Memory B cell (primary cell): Measurements from ENCODE around the gene NIPBL.
A peak's percentile ranks its signal among the peaks of the same experiment; 100 is the strongest.
"Not testable (repeated sequence)": the region's sequence is repeated elsewhere in the genome, so short reads cannot be mapped to it uniquely, and the experiment has no call there.

ENCODE experiments used
- ATAC-seq: fragments of 150-1000 bp; cut with Tn5 transposase; 2 replicates; pipeline ENCODE4 v1.10.0; 2021; ENCODE audit warnings: low read depth, mild to moderate bottlenecking, moderate library complexity
- DNase-seq, 2 donors: peaks; one replicate each; pipeline ENCODE4 v3.0.0; 2022; ENCODE audit warnings: low spot score in 2 of 2
- H3K27ac Mint-ChIP-seq: one replicate; pipeline ENCODE4 v1.8.0; 2022; ENCODE audit warnings: mild to moderate bottlenecking, moderate library complexity, mixed read lengths
- H3K27me3 Mint-ChIP-seq: one replicate; pipeline ENCODE4 v1.8.0; 2022; ENCODE audit warnings: mixed read lengths
- H3K36me3 Mint-ChIP-seq: one replicate; pipeline ENCODE4 v1.8.0; 2022; ENCODE audit warnings: mild to moderate bottlenecking, mixed read lengths
- H3K4me1 Mint-ChIP-seq: one replicate; pipeline ENCODE4 v1.8.0; 2022; ENCODE audit warnings: mixed read lengths
- H3K4me3 Mint-ChIP-seq: one replicate; pipeline ENCODE4 v1.8.0; 2022; ENCODE audit warnings: mild to moderate bottlenecking, moderate library complexity, mixed read lengths
- H3K9me3 Mint-ChIP-seq: one replicate; pipeline ENCODE4 v1.8.0; 2022; ENCODE audit warnings: mixed read lengths

The NIPBL gene

DNA sequence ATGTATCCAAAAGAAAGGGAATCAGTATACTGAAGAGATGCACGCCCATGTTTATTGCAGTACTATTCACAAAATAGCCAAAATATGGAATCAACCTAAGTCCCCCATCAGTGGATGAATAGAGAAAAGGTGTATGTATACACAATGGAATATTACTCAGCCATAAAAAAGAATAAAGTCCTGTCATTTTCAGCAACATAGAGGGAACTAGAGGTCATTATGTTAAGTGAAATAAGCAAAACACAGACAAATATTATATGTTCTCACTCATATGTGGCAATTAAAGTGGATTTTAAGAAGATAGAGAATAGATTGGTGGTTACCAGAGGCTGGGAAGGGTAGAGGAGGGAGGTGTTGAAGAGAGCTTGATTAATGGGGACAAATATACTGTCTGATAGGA, 88.6 kb downstream of the NIPBL start:
- no peak for DNase-seq
- H3K4me3 Mint-ChIP-seq = no peak overlapping the region
- ATAC-seq = no peak
- no peaks in the 10 kb centered on the region for H3K9me3 Mint-ChIP-seq
- H3K27me3 Mint-ChIP-seq = no peaks in the 10 kb centered on the region
- no peak overlapping the region for H3K27ac Mint-ChIP-seq
- no peaks in the 10 kb centered on the region for H3K4me1 Mint-ChIP-seq
- peaks cover 23% of the 10 kb centered on the region for H3K36me3 Mint-ChIP-seq

DNA sequence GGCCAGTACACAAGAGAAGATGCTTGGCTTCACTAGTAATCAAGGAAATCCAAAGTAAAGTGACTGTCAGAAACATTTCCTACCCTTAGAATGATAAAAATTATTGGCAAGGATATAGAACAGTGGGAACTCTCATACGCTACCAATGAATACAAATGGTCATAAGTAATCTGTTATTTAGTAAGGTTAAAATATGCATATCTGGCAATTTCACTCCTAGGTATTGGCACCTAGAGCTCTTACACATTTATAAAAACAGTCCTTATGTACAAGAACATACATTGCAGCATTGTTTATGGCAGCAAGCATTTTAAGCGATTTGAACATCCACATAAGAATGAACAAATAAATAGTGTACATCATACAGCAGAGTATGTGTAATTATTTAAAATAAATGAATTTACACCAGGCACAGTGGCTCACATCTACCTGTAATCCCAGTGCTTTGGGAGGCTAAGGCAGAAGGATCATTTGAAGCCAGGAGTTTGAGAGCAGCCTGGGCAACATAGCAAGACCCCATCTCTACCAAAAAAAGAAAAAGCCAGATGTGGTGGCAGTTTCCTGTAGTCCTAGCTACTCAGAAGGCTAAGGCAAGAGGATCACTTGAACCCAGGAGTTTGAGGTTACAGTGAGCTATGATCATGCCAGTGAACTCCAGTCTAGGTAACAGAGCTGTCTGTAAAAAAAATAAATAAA, 93.3 kb downstream of the NIPBL start:
- Mint-ChIP-seq H3K9me3 (no peaks in the 10 kb centered on the region), H3K27ac (peak overlapping the region; percentile 65), H3K27me3 (no peaks in the 10 kb centered on the region), H3K4me3 (no peak overlapping the region), H3K36me3 (peaks cover 25% of the 10 kb centered on the region), H3K4me1 (no peaks in the 10 kb centered on the region)
- no peak for ATAC-seq
- no peak for DNase-seq

- Mint-ChIP-seq H3K27ac (no peak overlapping the region), H3K4me1 (peaks cover 7% of the 10 kb centered on the region), H3K9me3 (peaks cover 5% of the 10 kb centered on the region), H3K4me3 (peak overlapping the region; percentile 8), H3K27me3 (no peaks in the 10 kb centered on the region), H3K36me3 (peaks cover 35% of the 10 kb centered on the region)
- DNase-seq (no peak), ATAC-seq (no peak)
Measured at GRCh38 chr5:36978196-36978595, 101.6 kb downstream of the NIPBL start.

DNA sequence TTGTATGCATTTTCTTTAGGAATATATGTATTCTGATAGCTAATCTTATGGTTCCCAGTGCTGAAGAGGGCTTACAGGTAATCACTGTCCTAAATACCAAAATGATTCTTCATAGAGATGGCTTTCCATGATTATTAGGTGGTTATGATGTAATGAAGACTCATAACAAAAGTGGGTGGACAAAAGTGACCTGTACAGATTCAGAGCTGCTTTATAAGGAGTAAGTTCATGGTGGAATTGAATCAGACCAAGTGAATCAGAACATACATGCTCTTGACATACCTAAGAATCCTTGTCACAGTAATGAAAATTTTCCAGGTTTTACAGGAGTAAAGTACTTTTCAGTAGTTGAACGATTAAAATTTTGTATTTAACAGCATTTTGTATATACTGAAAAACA, 105.6 kb downstream of the NIPBL start:
- no peak overlapping the region for H3K4me3 Mint-ChIP-seq
- H3K36me3 Mint-ChIP-seq = peaks cover 32% of the 10 kb centered on the region
- no peaks in the 10 kb centered on the region for H3K27me3 Mint-ChIP-seq
- ATAC-seq = no peak
- DNase-seq = no peak
- peak overlapping the region; percentile 17 for H3K27ac Mint-ChIP-seq
- H3K4me1 Mint-ChIP-seq = peaks cover 10% of the 10 kb centered on the region
- H3K9me3 Mint-ChIP-seq = peaks cover 5% of the 10 kb centered on the region

DNA sequence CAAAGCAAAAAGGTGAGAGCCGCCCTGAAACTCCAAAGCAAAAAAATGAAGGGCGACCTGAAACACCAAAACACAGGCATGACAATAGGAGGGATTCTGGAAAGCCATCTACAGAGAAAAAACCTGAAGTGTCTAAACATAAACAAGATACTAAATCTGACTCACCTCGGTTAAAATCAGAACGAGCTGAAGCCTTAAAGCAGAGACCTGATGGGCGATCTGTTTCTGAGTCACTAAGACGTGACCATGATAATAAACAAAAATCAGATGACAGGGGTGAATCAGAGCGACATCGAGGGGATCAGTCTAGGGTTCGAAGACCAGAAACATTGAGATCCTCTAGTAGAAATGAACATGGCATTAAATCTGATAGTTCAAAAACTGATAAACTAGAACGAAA, 108.8 kb downstream of the NIPBL start:
- ATAC-seq (no peak), DNase-seq (no peak)
- no peaks in the 10 kb centered on the region for H3K27me3 Mint-ChIP-seq
- peaks cover 9% of the 10 kb centered on the region for H3K4me1 Mint-ChIP-seq
- H3K36me3 Mint-ChIP-seq = peaks cover 19% of the 10 kb centered on the region
- H3K27ac Mint-ChIP-seq = no peak overlapping the region
- no peaks in the 10 kb centered on the region for H3K9me3 Mint-ChIP-seq
- H3K4me3 Mint-ChIP-seq = no peak overlapping the region

- Mint-ChIP-seq H3K27me3 (no peaks in the 10 kb centered on the region), H3K4me3 (no peak overlapping the region), H3K36me3 (peaks cover 17% of the 10 kb centered on the region), H3K4me1 (peaks cover 9% of the 10 kb centered on the region), H3K27ac (no peak overlapping the region), H3K9me3 (no peaks in the 10 kb centered on the region)
- no peak for ATAC-seq
- DNase-seq = no peak
Measured at GRCh38 chr5:36988396-36988795, 111.8 kb downstream of the NIPBL start.

- ATAC-seq = no peak
- no peaks in the 10 kb centered on the region for H3K27me3 Mint-ChIP-seq
- H3K27ac Mint-ChIP-seq = peak overlapping the region; percentile 75
- peaks cover 31% of the 10 kb centered on the region for H3K36me3 Mint-ChIP-seq
- no peaks in the 10 kb centered on the region for H3K4me1 Mint-ChIP-seq
- H3K4me3 Mint-ChIP-seq = no peak overlapping the region
- DNase-seq = no peak
- H3K9me3 Mint-ChIP-seq = no peaks in the 10 kb centered on the region
Measured at GRCh38 chr5:36998578-36998977, 122.0 kb downstream of the NIPBL start.

DNA sequence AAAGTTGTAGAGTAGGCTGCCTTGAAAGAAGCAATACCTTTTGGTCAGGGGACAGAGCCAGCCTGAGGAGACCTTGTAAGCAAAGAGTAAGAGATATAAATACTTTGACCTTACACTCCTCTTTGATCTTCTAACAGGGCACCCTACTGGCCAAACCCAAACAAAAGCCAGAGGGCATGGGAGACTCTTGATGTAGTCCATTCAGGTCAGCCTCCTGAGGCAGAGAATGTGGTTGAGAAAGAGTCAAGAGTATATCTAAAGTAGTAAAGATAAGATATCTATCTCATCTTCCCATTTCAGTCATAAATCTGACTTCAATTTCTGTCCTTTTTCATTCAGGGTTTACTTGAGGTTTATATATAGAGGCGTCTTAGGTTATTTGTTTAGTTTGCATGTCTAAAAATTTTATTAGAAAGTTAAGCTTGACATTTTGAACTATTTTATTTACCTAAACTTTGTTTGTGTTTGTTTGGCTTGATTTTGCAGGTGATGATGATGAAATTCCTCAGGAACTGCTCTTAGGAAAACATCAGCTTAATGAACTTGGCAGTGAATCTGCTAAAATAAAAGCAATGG, 125.7 kb downstream of the NIPBL start:
- Mint-ChIP-seq H3K9me3 (no peaks in the 10 kb centered on the region), H3K27ac (peak overlapping the region; percentile 50), H3K36me3 (peaks cover 19% of the 10 kb centered on the region), H3K4me3 (no peak overlapping the region), H3K27me3 (no peaks in the 10 kb centered on the region), H3K4me1 (no peaks in the 10 kb centered on the region)
- DNase-seq (no peak), ATAC-seq (no peak)

DNA sequence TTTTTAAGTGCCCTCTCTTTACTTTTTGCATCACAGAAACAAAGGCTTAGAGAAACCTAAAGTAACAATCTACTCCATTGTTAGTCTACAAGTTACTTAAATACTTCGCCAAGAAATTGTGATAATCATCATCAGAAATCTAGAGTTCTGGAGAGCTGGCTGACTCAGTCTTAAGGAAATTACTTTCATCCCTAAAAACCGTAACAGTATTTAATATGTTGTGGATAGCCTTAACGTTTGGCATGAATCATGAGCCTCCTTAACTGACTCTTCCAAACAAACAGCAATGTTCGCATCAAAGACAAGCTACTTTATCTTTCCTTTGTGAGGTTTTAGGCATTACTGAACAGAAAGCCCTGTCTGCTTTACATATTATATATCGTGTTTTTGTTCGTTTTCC, 128.7 kb downstream of the NIPBL start:
- peaks cover 14% of the 10 kb centered on the region for H3K36me3 Mint-ChIP-seq
- DNase-seq = no peak

GRCh38 chr5:37005946-37006540, 129.5 kb downstream of the NIPBL start:
- Mint-ChIP-seq H3K27ac (no peak overlapping the region), H3K4me3 (no peak overlapping the region), H3K4me1 (no peaks in the 10 kb centered on the region), H3K9me3 (no peaks in the 10 kb centered on the region), H3K27me3 (no peaks in the 10 kb centered on the region), H3K36me3 (peaks cover 14% of the 10 kb centered on the region)
- no peak for ATAC-seq
- no peak for DNase-seq

More for the DNA sequence above, 128.7 kb downstream of the NIPBL start:
- Mint-ChIP-seq H3K27me3 (no peaks in the 10 kb centered on the region), H3K4me3 (no peak overlapping the region), H3K9me3 (no peaks in the 10 kb centered on the region), H3K27ac (no peak overlapping the region), H3K4me1 (no peaks in the 10 kb centered on the region)
- no peak for ATAC-seq

DNA sequence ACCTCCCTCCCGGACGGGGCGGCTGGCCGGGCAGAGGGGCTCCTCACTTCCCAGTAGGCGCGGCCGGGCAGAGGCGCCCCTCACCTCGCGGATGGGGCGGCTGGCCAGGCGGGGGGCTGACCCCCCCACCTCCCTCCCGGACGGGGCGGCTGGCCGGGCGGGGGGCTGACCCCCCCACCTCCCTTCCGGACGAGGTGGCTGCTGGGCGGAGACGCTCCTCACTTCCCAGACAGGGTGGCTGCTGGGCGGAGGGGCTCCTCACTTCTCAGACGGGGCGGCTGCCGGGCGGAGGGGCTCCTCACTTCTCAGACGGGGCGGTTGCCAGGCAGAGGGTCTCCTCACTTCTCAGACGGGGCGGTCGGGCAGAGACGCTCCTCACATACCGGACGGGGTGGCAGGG, 136.6 kb downstream of the NIPBL start:
- not testable (repeated sequence) for DNase-seq, H3K27me3 Mint-ChIP-seq, H3K9me3 Mint-ChIP-seq, H3K27ac Mint-ChIP-seq, H3K4me3 Mint-ChIP-seq, H3K4me1 Mint-ChIP-seq, H3K36me3 Mint-ChIP-seq, ATAC-seq

GRCh38 chr5:37014321-37014720, 137.8 kb downstream of the NIPBL start:
- ATAC-seq (no peak), DNase-seq (no peak)
- no peak overlapping the region for H3K27ac Mint-ChIP-seq
- H3K9me3 Mint-ChIP-seq = no peaks in the 10 kb centered on the region
- H3K4me3 Mint-ChIP-seq = no peak overlapping the region
- no peaks in the 10 kb centered on the region for H3K27me3 Mint-ChIP-seq
- peaks cover 9% of the 10 kb centered on the region for H3K36me3 Mint-ChIP-seq
- no peaks in the 10 kb centered on the region for H3K4me1 Mint-ChIP-seq

DNA sequence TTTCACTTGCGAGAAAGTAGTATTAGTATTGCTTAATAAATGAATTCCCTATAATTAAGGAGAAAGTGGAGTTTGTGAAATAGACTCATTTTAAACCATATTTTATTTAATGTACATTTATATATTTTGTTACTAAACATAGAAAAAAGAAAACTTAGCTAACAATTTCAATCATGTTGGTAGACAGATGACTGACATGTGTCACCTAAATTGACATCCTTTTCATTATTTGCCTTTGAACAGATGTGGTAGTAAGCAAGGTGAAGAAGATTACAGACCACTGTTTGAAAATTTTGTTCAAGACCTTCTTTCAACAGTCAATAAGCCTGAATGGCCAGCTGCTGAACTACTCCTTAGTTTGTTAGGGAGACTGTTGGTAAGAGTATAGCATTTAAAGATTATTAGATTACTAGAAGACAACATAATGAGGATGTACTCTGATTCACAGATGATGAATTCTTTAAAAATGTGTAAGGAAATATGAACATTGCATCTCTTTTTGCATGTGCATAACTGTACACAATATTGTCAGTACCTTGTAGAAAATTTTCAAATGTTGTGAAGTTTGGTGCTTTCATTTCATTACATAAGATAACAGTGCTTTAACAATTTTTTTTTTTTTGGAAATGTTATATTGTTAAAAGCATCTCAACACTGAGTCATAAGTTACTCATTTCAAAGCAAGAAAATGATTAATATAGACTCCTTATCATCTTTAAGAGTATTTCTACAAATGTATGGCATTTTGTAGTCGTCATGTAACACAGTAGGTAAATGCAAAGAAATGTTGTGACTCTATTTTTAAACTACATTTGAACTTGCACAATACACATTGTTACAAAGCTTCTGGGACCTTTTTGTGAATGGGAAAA, 139.5 kb downstream of the NIPBL start:
- H3K4me1 Mint-ChIP-seq = no peaks in the 10 kb centered on the region
- no peak for ATAC-seq
- H3K4me3 Mint-ChIP-seq = no peak overlapping the region
- DNase-seq = no peak
- no peaks in the 10 kb centered on the region for H3K9me3 Mint-ChIP-seq
- no peaks in the 10 kb centered on the region for H3K27me3 Mint-ChIP-seq
- H3K27ac Mint-ChIP-seq = no peak overlapping the region
- peaks cover 11% of the 10 kb centered on the region for H3K36me3 Mint-ChIP-seq

DNA sequence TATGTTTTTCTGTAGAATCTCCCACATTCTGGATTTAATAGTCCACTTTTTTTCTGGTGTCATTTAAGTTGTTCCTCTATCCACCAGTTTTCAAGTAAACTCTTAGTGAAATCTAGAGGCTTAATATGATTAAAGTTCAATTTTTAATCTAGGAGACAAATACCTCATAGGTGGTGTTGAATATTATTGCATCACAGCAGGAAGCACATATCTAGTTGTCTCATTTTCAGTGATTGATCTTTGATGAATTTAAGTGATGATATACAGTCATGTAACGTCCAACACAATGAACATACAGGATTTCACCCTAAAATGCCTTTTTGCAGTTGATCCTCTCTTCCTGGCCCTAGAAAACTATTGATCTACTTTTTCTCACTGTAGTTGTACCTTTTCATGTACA, 152.3 kb downstream of the NIPBL start:
- H3K4me3 Mint-ChIP-seq = no peak overlapping the region
- ATAC-seq = no peak
- peaks cover 22% of the 10 kb centered on the region for H3K36me3 Mint-ChIP-seq
- no peaks in the 10 kb centered on the region for H3K4me1 Mint-ChIP-seq
- no peaks in the 10 kb centered on the region for H3K9me3 Mint-ChIP-seq
- DNase-seq = no peak
- H3K27ac Mint-ChIP-seq = no peak overlapping the region
- H3K27me3 Mint-ChIP-seq = no peaks in the 10 kb centered on the region
